Duodenal mucosa (tissue), 2 donors: ENCODE data around the gene SRSF7.
A peak's percentile ranks its signal among the peaks of the same experiment; 100 is the strongest.

ENCODE experiments used
- H3K27ac ChIP-seq: one replicate; pipeline ENCODE4 v1.7.0; 2013; ENCODE audit warnings: low read depth, low read length
- H3K27me3 ChIP-seq, 2 donors: one replicate each; pipeline ENCODE4 v1.7.0; 2013; ENCODE audit warnings: low read length in 2 of 2, control low read depth in 1 of 2; ENCODE audit not compliant: insufficient read depth in 2 of 2, control insufficient read depth in 1 of 2
- H3K36me3 ChIP-seq, 2 donors: one replicate each; pipeline ENCODE4 v1.7.0; 2013; ENCODE audit warnings: low read length in 2 of 2, control low read depth in 1 of 2; ENCODE audit not compliant: insufficient read depth in 2 of 2, control insufficient read depth in 1 of 2
- H3K4me1 ChIP-seq, 2 donors: one replicate each; pipeline ENCODE4 v1.7.0; 2013; ENCODE audit warnings: low read length in 2 of 2, control low read depth in 1 of 2; ENCODE audit not compliant: insufficient read depth in 2 of 2, control insufficient read depth in 1 of 2
- H3K4me3 ChIP-seq, 2 donors: one replicate each; pipeline ENCODE4 v1.7.0; 2013; ENCODE audit warnings: low read length in 2 of 2, low read depth in 1 of 2
- H3K9ac ChIP-seq, 2 donors: one replicate each; pipeline ENCODE4 v1.7.0; 2013; ENCODE audit warnings: low read length in 2 of 2, low read depth in 1 of 2
- H3K9me3 ChIP-seq, 2 donors: one replicate each; pipeline ENCODE4 v1.7.0; 2013; ENCODE audit warnings: low read length in 2 of 2, control low read depth in 1 of 2; ENCODE audit not compliant: control insufficient read depth in 1 of 2

The SRSF7 gene

DNA sequence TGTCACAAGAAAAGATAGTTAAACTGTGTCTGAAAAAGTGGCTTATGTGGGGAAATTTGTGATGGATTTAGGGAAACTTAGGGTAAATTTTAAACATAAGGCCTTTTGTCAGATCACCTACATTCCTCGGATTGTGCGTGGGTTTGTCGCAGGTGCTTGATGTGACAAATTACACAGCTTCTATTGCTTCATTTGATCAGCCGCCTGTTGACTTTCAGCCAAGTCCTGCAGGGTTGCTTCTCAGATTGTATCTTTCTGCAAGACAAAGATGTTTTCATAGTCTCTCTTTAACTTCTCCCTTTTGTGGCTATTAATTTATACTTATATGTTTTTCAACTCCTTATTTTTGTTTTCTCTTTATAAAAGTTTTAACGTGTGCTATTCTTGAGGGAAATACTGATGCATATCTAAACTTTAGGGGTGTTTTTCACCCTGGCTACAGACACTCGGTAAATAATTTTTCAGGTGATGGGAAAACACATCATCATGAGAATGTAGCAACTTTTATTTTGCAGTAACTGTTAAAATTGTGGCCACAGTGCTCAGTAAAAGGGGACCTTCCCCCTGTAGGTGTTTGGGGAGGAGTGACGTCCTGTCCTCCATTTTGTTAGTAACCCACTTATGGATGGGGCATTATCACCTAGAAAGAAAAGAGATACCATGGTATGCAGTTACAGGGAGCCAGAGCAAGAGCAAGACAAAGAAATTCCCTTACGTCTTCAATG is 53.9 kb downstream of the SRSF7 start:
- Histone ChIP-seq H3K4me3 (no peak overlapping the region), H3K27ac (peak overlapping the region; percentile 25), H3K9me3 (no peaks in the 10 kb centered on the region), H3K4me1 (peaks cover 5 to 6% of the 10 kb centered on the region in 2 donors), H3K36me3 (peaks cover 0 to 7% of the 10 kb centered on the region in 2 donors), H3K9ac (no peak overlapping the region), H3K27me3 (no peaks in the 10 kb centered on the region)
